Measurements from ENCODE around the gene TMEM132A.

The TMEM132A gene

DNA sequence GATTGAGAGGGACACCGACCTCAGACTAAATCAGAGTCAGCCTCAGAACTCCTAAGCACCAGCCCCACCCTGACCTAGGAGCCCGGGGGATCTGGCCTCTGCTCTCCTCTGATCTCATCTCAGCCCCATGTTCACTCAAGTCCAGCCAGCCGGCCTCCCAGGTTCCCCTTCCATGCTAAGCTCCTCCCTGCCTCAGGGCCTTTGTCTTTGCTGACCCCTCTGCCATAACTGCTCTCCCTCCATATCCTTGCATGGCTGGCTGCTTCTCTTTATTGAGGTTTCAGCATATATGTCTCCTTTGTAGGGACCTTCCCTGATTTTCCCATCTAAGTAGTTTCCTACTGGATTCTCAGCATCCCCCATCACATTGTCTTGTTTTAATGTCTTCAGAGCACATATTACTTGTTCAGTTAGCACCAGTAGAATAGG is 28.5 kb downstream of the TMEM132A start:
- peak overlapping the region; percentile 68 to 79 for H3K4me3 ChIP-seq (ENCODE audit: low read length in 2 of 2)

DNA sequence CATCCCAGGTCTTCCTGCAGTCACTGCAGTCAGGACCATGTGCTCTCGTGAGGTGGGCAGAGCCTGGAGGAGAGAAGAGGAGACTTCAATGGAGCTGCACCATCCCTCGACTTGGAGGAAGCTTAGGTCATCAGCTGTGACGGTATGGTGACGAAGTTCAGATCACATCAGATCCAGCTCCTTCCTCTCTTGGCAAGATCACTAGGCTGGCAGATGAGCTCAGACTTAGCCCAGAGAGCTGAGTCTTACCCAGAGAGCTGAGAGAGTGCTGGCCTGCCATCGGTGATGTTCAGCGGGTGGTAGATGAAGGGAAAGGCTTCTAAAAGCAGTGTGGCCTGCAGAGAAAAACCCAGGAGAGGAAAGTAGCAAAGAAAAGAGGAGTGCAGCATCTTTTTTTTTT is 29.5 kb downstream of the TMEM132A start:
- Histone ChIP-seq H3K4me3 (ENCODE audit: low read length in 2 of 2) (no peak overlapping the region), H3K4me1 (ENCODE audit: control insufficient read depth in 2 of 2, insufficient read depth in 2 of 2, low read length in 2 of 2) (peaks cover 0 to 6% of the 10 kb centered on the region in 2 donors), H3K27ac (ENCODE audit: low read depth in 2 of 2, low read length in 2 of 2) (no peak overlapping the region), H3K9ac (ENCODE audit: low read depth in 1 of 2, low read length in 2 of 2) (no peak overlapping the region), H3K9me3 (ENCODE audit: control insufficient read depth in 2 of 2, low read length in 2 of 2) (no peaks in the 10 kb centered on the region), H3K36me3 (ENCODE audit: control insufficient read depth in 2 of 2, insufficient read depth in 2 of 2, low read length in 2 of 2) (no peaks in the 10 kb centered on the region), H3K27me3 (ENCODE audit: control insufficient read depth in 2 of 2, insufficient read depth in 2 of 2, low read length in 2 of 2) (no peaks in the 10 kb centered on the region)

More for the DNA sequence above, 28.5 kb downstream of the TMEM132A start:
- H3K36me3 ChIP-seq (ENCODE audit: control insufficient read depth in 2 of 2, insufficient read depth in 2 of 2, low read length in 2 of 2) = no peaks in the 10 kb centered on the region
- no peaks in the 10 kb centered on the region for H3K9me3 ChIP-seq (ENCODE audit: control insufficient read depth in 2 of 2, low read length in 2 of 2)
- peak overlapping the region; percentile 71 to 82 for H3K27ac ChIP-seq (ENCODE audit: low read depth in 2 of 2, low read length in 2 of 2)
- peaks cover 0 to 6% of the 10 kb centered on the region in 2 donors for H3K4me1 ChIP-seq (ENCODE audit: control insufficient read depth in 2 of 2, insufficient read depth in 2 of 2, low read length in 2 of 2)
- H3K27me3 ChIP-seq (ENCODE audit: control insufficient read depth in 2 of 2, insufficient read depth in 2 of 2, low read length in 2 of 2) = no peaks in the 10 kb centered on the region
- H3K9ac ChIP-seq (ENCODE audit: low read depth in 1 of 2, low read length in 2 of 2) = peak overlapping the region; percentile 61 to 68

DNA sequence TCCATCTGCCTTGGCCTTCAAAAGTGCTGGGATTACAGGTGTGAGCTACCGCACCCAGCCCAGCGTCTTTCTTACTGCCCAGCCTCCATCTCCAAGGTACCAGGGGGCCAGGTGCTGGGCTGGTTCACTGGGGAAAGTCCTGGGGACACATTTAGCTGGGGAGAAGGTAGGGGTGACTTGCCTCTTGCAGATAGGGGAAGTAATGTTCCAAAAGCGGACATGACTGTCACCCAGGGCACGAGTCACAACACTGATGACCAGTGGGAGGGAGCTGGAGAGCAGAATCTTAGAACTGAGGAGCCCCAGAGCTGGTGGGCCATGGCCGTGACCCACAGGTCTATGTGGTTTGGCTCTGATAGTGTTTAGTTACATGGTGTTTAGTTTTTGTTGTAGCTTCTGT is 30.2 kb downstream of the TMEM132A start:
- H3K36me3 ChIP-seq (ENCODE audit: control insufficient read depth in 2 of 2, insufficient read depth in 2 of 2, low read length in 2 of 2) = no peaks in the 10 kb centered on the region
- peaks cover 0 to 6% of the 10 kb centered on the region in 2 donors for H3K4me1 ChIP-seq (ENCODE audit: control insufficient read depth in 2 of 2, insufficient read depth in 2 of 2, low read length in 2 of 2)
- H3K27ac ChIP-seq (ENCODE audit: low read depth in 2 of 2, low read length in 2 of 2) = no peak overlapping the region
- H3K27me3 ChIP-seq (ENCODE audit: control insufficient read depth in 2 of 2, insufficient read depth in 2 of 2, low read length in 2 of 2) = no peaks in the 10 kb centered on the region
- no peaks in the 10 kb centered on the region for H3K9me3 ChIP-seq (ENCODE audit: control insufficient read depth in 2 of 2, low read length in 2 of 2)
- no peak overlapping the region for H3K9ac ChIP-seq (ENCODE audit: low read depth in 1 of 2, low read length in 2 of 2)
- H3K4me3 ChIP-seq (ENCODE audit: low read length in 2 of 2) = no peak overlapping the region

DNA sequence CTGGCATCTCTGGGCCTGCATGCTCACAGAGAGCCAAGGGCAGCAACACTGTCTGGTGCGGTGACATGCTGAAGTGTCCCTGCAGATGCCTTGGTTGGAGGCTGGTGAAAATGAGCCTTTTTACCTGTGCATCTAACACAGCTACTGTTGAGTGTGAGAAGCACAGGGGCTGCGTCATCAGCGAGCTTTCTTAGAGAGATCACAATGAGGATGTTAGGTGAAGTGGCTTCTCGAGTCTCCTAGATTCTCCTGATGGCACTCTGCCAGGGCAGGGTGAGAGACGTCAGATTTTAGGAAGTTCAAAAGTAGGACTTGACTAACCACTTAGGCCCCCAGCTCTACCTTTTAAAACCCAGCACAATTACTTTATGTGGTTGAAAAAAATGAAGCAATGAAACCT is 31.3 kb downstream of the TMEM132A start:
- Histone ChIP-seq H3K4me3 (ENCODE audit: low read length in 2 of 2) (no peak overlapping the region), H3K27ac (ENCODE audit: low read depth in 2 of 2, low read length in 2 of 2) (no peak overlapping the region), H3K36me3 (ENCODE audit: control insufficient read depth in 2 of 2, insufficient read depth in 2 of 2, low read length in 2 of 2) (no peaks in the 10 kb centered on the region), H3K4me1 (ENCODE audit: control insufficient read depth in 2 of 2, insufficient read depth in 2 of 2, low read length in 2 of 2) (peaks cover 0 to 6% of the 10 kb centered on the region in 2 donors), H3K9me3 (ENCODE audit: control insufficient read depth in 2 of 2, low read length in 2 of 2) (no peaks in the 10 kb centered on the region), H3K27me3 (ENCODE audit: control insufficient read depth in 2 of 2, insufficient read depth in 2 of 2, low read length in 2 of 2) (peaks cover 0 to 3% of the 10 kb centered on the region in 2 donors), H3K9ac (ENCODE audit: low read depth in 1 of 2, low read length in 2 of 2) (no peak overlapping the region)

DNA sequence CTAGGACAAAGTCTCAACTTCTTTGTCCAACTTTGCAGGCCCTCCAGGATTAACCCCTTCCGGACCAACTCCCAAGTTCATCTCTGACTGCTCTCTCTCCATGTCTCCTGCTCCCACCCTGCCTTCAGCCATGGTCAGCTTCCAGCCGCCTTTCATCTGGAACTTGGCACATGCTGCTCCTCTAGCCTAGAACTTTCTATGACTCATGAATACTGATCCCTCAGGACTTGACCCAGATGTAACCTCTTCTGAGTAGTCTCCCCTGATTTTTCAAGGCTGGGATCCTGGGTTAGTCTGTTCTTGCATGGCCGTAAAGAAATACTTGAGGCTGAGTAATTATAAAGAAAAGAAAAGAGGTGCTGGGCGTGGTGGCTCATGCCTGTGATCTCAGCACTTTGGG is 32.9 kb downstream of the TMEM132A start:
- Histone ChIP-seq H3K4me1 (ENCODE audit: control insufficient read depth in 2 of 2, insufficient read depth in 2 of 2, low read length in 2 of 2) (peaks cover 0 to 6% of the 10 kb centered on the region in 2 donors), H3K9me3 (ENCODE audit: control insufficient read depth in 2 of 2, low read length in 2 of 2) (no peaks in the 10 kb centered on the region), H3K27ac (ENCODE audit: low read depth in 2 of 2, low read length in 2 of 2) (no peak overlapping the region)

DNA sequence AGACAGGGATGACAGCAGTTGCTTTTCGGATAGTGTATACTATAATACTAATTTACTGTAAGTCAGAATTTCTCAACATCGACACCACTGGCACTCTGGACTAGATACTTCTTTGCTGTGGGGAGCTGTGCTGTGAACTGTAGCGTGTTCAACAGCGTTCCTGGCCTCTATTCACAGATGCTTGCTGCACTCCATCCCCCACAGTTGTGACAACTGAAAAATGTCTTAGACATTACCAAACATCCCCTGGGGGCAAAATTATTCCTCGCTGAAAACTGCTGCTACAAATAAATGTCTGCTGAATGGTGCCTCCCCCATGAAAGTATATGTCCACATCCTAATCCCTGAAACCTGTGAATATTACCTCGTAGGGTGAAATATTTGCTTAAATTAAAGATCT is 35.2 kb downstream of the TMEM132A start:
- Histone ChIP-seq H3K27ac (ENCODE audit: low read depth in 2 of 2, low read length in 2 of 2) (no peak overlapping the region), H3K9me3 (ENCODE audit: control insufficient read depth in 2 of 2, low read length in 2 of 2) (no peaks in the 10 kb centered on the region), H3K36me3 (ENCODE audit: control insufficient read depth in 2 of 2, insufficient read depth in 2 of 2, low read length in 2 of 2) (no peaks in the 10 kb centered on the region), H3K4me1 (ENCODE audit: control insufficient read depth in 2 of 2, insufficient read depth in 2 of 2, low read length in 2 of 2) (no peaks in the 10 kb centered on the region), H3K9ac (ENCODE audit: low read depth in 1 of 2, low read length in 2 of 2) (no peak overlapping the region), H3K4me3 (ENCODE audit: low read length in 2 of 2) (no peak overlapping the region), H3K27me3 (ENCODE audit: control insufficient read depth in 2 of 2, insufficient read depth in 2 of 2, low read length in 2 of 2) (peaks cover 0 to 3% of the 10 kb centered on the region in 2 donors)

More for the DNA sequence above, 32.9 kb downstream of the TMEM132A start:
- Histone ChIP-seq H3K9ac (ENCODE audit: low read depth in 1 of 2, low read length in 2 of 2) (no peak overlapping the region), H3K27me3 (ENCODE audit: control insufficient read depth in 2 of 2, insufficient read depth in 2 of 2, low read length in 2 of 2) (peaks cover 0 to 3% of the 10 kb centered on the region in 2 donors), H3K4me3 (ENCODE audit: low read length in 2 of 2) (no peak overlapping the region), H3K36me3 (ENCODE audit: control insufficient read depth in 2 of 2, insufficient read depth in 2 of 2, low read length in 2 of 2) (no peaks in the 10 kb centered on the region)

DNA sequence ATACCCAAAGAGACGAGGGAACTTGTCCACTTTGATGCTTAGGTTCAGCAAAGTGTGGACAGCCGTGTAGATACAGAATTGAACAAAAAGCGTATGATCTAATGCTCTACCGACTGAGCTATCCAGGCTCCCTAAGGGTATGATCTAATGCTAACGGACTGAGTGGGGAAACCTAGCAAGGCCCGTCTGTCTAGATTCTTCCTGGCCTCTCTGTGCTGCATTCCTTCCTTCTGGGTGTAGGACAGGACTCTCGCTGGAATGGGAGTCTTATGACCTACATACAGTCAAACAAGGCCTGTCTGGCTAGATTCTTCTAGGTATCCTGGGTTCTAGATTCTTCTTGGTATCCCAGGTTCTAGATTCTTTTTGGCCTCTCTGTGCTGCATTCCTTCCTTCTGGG is 36.1 kb downstream of the TMEM132A start:
- no peak overlapping the region for H3K27ac ChIP-seq (ENCODE audit: low read depth in 2 of 2, low read length in 2 of 2)
- H3K27me3 ChIP-seq (ENCODE audit: control insufficient read depth in 2 of 2, insufficient read depth in 2 of 2, low read length in 2 of 2) = peaks cover 0 to 3% of the 10 kb centered on the region in 2 donors
- H3K4me1 ChIP-seq (ENCODE audit: control insufficient read depth in 2 of 2, insufficient read depth in 2 of 2, low read length in 2 of 2) = no peaks in the 10 kb centered on the region
- no peaks in the 10 kb centered on the region for H3K36me3 ChIP-seq (ENCODE audit: control insufficient read depth in 2 of 2, insufficient read depth in 2 of 2, low read length in 2 of 2)
- H3K9ac ChIP-seq (ENCODE audit: low read depth in 1 of 2, low read length in 2 of 2) = no peak overlapping the region
- no peak overlapping the region for H3K4me3 ChIP-seq (ENCODE audit: low read length in 2 of 2)
- H3K9me3 ChIP-seq (ENCODE audit: control insufficient read depth in 2 of 2, low read length in 2 of 2) = no peaks in the 10 kb centered on the region

DNA sequence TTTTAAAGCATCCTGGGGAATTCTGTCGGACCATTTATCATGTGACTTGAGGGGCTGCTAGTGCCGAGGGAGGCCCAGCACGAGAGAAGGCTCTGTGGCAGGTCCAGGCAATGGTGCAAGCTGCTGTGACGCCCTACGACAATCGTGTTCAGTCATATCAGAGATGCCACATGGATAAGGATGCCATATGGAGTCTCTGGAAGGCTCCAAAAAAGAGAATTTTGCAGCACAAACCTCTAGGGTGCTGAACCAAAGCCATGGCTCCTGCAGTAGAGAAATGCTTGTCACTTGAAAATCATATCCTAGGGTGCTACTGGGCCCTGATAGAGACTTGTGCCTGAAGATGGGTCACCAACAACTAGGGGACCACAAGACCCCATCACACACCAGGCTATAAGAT is 40.5 kb downstream of the TMEM132A start:
- H3K4me1 ChIP-seq (ENCODE audit: control insufficient read depth in 2 of 2, insufficient read depth in 2 of 2, low read length in 2 of 2) = no peaks in the 10 kb centered on the region
- H3K27me3 ChIP-seq (ENCODE audit: control insufficient read depth in 2 of 2, insufficient read depth in 2 of 2, low read length in 2 of 2) = peaks cover 0 to 2% of the 10 kb centered on the region in 2 donors
- H3K9me3 ChIP-seq (ENCODE audit: control insufficient read depth in 2 of 2, low read length in 2 of 2) = peaks cover 0 to 1% of the 10 kb centered on the region in 2 donors
- H3K9ac ChIP-seq (ENCODE audit: low read depth in 1 of 2, low read length in 2 of 2) = no peak overlapping the region
- no peak overlapping the region for H3K4me3 ChIP-seq (ENCODE audit: low read length in 2 of 2)
- H3K36me3 ChIP-seq (ENCODE audit: control insufficient read depth in 2 of 2, insufficient read depth in 2 of 2, low read length in 2 of 2) = no peaks in the 10 kb centered on the region
- no peak overlapping the region for H3K27ac ChIP-seq (ENCODE audit: low read depth in 2 of 2, low read length in 2 of 2)

DNA sequence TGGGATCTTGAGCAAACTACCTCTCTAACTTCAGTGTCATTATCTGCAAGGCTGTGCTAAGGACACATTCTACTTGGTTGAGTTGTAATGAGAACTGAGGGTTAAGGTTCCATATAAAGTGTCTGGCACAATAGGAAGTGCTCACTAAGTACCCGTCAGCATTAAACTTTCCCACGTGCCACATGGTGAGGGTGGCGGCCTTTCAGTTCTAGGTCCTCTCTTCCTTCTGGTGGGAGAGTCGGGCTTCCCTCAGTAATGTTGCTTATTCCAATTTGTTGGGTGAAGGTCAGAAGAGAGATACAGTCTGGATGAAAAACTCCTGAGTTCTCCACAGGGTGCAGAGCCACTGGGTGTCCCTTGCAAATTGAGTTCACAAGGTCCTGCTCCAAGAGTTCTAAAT is 42.6 kb downstream of the TMEM132A start:
- H3K4me1 ChIP-seq (ENCODE audit: control insufficient read depth in 2 of 2, insufficient read depth in 2 of 2, low read length in 2 of 2) = no peaks in the 10 kb centered on the region
- no peaks in the 10 kb centered on the region for H3K27me3 ChIP-seq (ENCODE audit: control insufficient read depth in 2 of 2, insufficient read depth in 2 of 2, low read length in 2 of 2)
- peaks cover 0 to 1% of the 10 kb centered on the region in 2 donors for H3K9me3 ChIP-seq (ENCODE audit: control insufficient read depth in 2 of 2, low read length in 2 of 2)
- no peak overlapping the region for H3K27ac ChIP-seq (ENCODE audit: low read depth in 2 of 2, low read length in 2 of 2)
- no peak overlapping the region for H3K9ac ChIP-seq (ENCODE audit: low read depth in 1 of 2, low read length in 2 of 2)
- H3K36me3 ChIP-seq (ENCODE audit: control insufficient read depth in 2 of 2, insufficient read depth in 2 of 2, low read length in 2 of 2) = no peaks in the 10 kb centered on the region
- H3K4me3 ChIP-seq (ENCODE audit: low read length in 2 of 2) = no peak overlapping the region

DNA sequence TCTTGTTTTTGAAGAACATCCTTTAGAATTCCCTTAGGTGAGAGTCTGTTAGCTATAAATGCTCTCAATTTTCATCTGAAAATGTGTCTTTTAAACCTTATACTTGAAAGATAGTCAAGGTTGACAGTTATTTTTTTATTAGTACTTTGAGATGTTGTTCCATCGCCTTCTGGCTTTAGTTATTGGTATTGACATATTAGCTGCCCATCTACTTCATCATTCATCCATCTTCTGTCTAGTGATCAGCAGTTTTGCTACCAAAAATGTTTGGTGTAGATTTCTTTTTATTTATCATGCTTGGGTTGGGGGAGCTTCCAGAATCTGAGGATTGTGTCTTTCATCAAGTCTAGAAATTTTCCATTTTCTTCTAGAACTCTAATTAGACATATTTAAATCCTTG is 44.0 kb downstream of the TMEM132A start:
- no peaks in the 10 kb centered on the region for H3K36me3 ChIP-seq (ENCODE audit: control insufficient read depth in 2 of 2, insufficient read depth in 2 of 2, low read length in 2 of 2)

DNA sequence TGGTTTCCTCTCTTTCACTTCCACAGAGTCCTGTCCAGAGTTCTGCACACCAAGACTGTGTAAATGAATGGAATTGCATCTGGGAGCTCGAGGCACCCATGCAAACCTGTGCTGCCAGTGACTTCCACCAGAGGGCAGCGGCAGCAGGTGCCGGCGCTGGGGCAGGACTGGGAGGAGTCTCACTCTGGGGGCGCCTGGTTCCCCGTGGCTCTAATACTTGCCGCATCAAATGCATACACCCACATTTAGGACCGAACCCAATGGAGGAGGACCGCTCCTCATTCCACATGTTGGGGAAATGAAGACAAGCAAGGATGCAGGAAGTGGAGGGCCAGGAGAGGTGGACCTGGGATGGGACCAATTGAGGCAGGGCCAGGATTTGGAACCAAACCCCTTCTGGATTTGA is 46.1 kb downstream of the TMEM132A start:
- Histone ChIP-seq H3K36me3 (ENCODE audit: control insufficient read depth in 2 of 2, insufficient read depth in 2 of 2, low read length in 2 of 2) (no peaks in the 10 kb centered on the region), H3K4me1 (ENCODE audit: control insufficient read depth in 2 of 2, insufficient read depth in 2 of 2, low read length in 2 of 2) (no peaks in the 10 kb centered on the region), H3K27ac (ENCODE audit: low read depth in 2 of 2, low read length in 2 of 2) (no peak overlapping the region), H3K4me3 (ENCODE audit: low read length in 2 of 2) (no peak overlapping the region), H3K9me3 (ENCODE audit: control insufficient read depth in 2 of 2, low read length in 2 of 2) (peaks cover 0 to 1% of the 10 kb centered on the region in 2 donors), H3K9ac (ENCODE audit: low read depth in 1 of 2, low read length in 2 of 2) (no peak overlapping the region), H3K27me3 (ENCODE audit: control insufficient read depth in 2 of 2, insufficient read depth in 2 of 2, low read length in 2 of 2) (no peaks in the 10 kb centered on the region)

More for the DNA sequence above, 44.0 kb downstream of the TMEM132A start:
- no peak overlapping the region for H3K27ac ChIP-seq (ENCODE audit: low read depth in 2 of 2, low read length in 2 of 2)
- no peak overlapping the region for H3K4me3 ChIP-seq (ENCODE audit: low read length in 2 of 2)
- H3K27me3 ChIP-seq (ENCODE audit: control insufficient read depth in 2 of 2, insufficient read depth in 2 of 2, low read length in 2 of 2) = no peaks in the 10 kb centered on the region
- H3K9me3 ChIP-seq (ENCODE audit: control insufficient read depth in 2 of 2, low read length in 2 of 2) = peaks cover 0 to 1% of the 10 kb centered on the region in 2 donors
- no peak overlapping the region for H3K9ac ChIP-seq (ENCODE audit: low read depth in 1 of 2, low read length in 2 of 2)
- no peaks in the 10 kb centered on the region for H3K4me1 ChIP-seq (ENCODE audit: control insufficient read depth in 2 of 2, insufficient read depth in 2 of 2, low read length in 2 of 2)

Data from mucosa of rectum (tissue), 2 donors.